Loucy (cell line): ENCODE data around the gene POM121C.
"Not testable (repeated sequence)": the region's sequence is repeated elsewhere in the genome, so short reads cannot be mapped to it uniquely, and the experiment has no call there.

Source experiments
- CTCF ChIP-seq: fragments of 200-600 bp; sonication (generic); conservative IDR thresholded peaks from 2 replicates; pipeline ENCODE4 v1.5.1; 2014; ENCODE audit warnings: mild to moderate bottlenecking, antibody characterized with exemption, low read length
- EZH2phosphoT487 ChIP-seq: fragments of 200-600 bp; IDR thresholded peaks from 2 replicates; pipeline ENCODE4 v1.6.1; 2018; ENCODE audit warnings: antibody characterized with exemption, mild to moderate bottlenecking, moderate library complexity, borderline replicate concordance

GRCh38 chr7:75458034-75458433 is 28.1 kb downstream of the POM121C start:
- not testable (repeated sequence) for TF ChIP-seq CTCF, EZH2phosphoT487
